ENCODE data around the gene SYCN.

Gene SYCN

DNA sequence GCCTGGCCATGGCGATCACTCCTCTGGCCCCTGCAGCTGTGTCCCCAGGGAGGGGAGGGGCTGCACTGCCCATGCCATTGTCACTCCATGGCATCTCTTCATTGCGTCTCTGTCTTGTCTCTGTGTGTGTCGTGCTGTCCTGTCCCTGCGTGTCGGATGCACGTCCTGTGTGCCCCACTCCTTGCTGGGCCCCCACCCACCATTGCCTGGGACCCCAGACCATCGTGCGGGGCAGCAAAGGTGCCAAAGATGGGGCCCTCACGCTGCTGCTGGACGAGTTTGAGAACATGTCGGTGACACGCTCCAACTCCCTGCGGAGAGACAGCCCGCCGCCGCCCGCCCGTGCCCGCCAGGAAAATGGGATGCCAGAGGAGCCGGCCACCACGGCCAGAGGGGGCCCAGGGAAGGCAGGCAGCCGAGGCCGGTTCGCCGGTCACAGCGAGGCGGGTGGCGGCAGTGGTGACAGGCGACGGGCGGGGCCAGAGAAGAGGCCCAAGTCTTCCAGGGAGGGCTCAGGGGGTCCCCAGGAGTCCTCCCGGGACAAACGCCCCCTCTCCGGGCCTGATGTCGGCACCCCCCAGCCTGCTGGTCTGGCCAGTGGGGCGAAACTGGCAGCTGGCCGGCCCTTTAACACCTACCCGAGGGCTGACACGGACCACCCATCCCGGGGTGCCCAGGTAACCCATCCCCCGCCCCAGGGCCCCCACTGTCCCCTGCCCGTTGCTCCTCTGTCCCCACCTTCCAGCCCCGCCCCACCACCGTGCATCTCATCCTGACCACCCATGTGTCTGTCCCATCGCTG lies 31.2 kb downstream of the SYCN start:
- no peak for DNase-seq (ENCODE audit: low read depth in 2 of 3, low spot score in 2 of 3)

DNA sequence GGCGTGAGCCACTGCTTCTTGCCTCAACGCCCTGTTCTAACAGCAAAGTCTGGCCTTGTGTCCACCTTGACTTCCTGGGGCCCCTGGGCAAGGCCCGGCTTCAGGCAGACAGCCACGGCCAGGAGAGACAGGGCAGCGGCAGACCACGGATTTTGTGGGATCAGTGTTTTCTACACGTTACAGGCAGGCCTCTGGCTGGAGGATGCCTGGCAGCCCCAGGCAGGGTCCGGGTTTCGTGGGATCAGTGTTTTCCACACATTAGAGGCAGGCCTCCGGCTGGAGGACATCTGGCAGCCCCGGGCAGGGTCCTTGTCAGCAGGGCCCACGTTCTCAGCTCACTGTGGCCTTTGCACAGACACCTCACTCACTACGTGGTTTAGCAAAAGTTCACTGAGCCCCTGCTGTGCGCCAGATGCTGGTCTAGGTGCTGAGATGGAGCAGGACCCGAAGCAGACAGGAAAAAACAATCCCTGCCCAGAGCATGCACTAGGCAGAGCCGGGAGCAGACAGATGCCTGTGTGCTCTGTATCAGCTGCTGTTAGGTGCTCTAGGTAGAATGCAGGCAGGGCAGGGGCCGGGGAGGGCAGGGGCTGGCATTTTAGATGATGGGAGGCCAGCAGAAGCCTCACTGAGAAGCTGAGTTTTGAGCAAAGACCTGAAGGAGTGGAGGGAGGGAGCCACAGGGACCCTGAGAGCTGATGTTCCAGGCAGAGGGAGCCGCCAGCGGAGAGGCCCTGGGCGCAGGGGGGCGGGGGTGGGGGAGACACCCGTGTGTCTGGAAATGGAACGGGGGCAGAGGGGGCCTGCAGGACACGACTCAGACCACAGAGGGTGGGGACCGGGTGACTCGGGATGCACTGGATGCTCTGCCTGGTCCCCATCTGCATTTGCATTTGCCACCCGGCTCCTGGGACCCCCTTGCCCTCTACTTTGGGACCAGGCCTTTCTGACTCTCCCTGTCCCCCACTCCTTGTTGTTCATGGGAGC lies 32.3 kb downstream of the SYCN start:
- no peak for DNase-seq (ENCODE audit: low read depth in 2 of 3, low spot score in 2 of 3)

DNA sequence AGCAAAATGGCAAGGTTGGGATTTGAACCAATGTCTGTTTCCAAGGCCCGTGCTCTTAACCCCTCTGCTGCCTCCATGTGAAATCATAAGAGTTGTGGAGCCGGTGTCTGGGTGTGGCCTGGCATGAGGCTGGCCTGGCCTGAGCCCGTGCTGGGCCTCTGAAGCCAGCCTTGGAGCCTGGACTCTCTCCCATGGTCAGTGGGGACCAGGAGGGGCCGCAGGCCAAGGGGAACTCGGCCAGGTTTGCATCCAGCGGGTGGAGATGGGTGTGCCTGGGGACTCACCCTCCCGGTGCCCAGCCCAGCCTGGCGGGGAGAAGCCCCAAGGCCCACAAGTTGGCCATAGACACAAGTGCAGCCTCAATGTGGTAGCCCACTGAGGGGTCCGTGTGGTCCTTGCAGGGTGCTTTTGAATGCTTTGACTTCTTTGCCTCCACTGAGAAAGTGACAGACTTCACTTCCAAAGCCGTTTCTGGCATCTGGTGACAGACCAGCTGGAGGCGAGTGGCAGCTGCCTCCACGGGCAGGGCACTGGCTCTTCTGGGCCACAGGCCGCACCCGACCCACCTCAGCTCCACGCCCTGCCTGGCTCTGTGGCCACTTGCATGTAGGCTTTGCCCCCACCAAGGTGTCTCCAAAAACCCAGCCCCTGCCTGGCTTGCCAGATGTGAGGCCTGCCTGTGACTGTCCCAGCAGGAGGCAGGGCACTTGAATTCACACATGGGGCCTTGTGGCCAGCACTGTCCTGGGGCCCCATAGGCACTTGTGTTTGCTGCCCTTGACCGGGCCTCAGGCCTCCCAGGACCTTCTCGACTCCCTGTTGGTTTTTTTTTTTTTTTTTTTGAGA lies 33.5 kb downstream of the SYCN start:
- no peak for DNase-seq (ENCODE audit: low read depth in 2 of 3, low spot score in 2 of 3)

DNA sequence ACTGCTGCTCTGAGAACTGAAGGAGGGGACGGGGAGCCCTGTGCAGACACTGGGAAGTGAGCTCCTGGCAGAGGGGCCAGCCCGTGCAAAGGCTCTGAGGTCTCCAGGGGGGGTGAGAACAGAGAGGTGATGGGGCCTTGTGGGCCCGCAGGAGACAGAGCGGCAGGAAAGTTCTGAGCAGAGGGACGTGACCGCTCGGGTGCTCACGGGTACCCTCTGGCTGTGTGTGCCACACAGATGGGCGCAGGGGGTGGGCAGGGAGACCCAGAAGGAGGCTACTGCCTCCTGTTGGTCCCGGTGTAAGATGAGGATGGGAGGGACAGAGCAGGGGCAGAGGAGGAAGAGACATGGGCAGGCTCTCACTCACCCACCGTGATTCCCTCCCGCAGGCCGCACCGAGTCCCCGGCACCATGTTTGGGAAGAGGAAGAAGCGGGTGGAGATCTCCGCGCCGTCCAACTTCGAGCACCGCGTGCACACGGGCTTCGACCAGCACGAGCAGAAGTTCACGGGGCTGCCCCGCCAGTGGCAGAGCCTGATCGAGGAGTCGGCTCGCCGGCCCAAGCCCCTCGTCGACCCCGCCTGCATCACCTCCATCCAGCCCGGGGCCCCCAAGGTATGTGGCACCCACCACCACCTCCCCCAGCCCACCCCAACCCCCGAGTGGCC lies 34.8 kb downstream of the SYCN start:
- DNase-seq (ENCODE audit: low read depth in 2 of 3, low spot score in 2 of 3), result no peak

DNA sequence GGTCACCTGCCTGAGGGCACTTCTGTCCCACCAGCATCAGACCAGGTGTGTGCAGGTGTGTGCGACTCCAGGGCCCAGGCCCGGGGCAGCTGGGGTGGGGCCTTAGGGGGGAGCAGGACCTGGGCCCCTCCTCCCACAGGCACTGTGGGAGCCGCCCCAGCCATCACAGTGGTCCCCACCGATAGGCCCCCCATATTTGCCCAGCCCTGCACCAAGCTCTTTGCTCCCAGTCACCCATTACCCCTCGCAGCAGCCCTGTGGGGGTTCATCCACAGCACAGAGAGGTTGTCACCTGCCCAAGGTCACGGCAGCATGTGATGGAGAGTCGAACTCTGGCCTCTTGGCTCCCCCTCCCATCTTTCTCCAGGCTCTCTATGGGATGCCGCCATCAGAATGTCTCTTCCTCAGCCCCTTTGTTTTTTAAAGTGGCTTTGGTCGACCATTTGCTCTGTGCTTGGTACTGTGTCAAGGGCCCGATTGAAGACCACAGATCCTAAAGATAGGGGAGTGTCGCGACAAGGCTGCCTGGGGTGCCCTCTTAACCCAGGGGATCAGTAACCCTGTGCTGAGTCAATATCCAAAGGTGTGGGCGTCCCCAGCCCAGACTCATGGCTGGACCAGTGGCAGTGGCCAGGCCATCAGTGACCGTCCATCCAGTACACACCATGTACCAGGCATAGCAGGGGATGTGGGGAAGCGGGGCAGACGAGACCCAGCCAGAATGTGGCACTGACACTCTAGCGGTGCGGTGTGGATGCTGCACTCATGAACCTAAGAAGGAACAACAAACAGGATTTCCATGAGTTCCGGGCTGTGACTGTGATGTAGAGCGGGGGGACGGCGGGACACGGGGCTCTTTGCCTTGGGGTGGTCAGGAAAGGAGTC lies 35.6 kb downstream of the SYCN start:
- DNase-seq (ENCODE audit: low read depth in 2 of 3, low spot score in 2 of 3), result no peak

DNA sequence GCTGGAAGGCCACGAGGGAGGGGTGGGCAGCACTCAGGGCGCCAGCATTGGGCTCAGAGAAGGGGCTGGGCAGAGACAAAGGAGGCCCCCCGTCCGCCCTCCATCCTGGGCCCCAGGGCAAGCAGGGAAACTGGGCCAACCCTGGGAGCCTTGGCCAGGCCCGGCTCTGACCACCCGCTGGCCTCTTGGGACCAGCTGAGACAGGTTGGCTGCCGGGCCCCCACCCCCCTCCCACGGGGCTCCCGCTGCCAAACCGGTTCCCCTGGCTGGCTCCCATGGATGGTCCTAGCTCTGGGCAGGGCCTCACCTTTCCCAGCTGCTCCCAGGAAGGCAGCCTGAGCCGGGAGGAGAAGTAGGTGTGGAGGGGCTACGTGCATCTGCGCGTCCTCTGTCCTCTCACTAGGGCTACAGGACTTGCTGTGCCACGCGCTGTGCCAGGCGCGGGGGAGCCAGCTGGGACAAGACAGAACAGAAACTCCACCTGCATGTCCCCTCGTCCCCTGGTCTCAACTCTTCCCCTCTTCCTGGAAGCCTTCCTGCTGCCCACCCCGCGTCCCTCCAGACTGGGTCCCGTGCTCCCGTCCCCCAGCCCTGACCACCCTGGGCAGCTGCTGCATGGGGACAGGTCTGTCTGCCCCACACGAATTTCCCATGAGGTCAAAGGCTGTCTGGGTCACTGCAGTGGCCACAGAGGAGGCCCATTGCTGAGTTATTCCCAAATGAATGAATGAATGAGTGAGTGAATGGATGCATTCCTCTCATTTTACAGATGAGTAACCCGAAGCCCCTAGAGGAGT lies 36.4 kb downstream of the SYCN start:
- DNase-seq (ENCODE audit: low read depth in 2 of 3, low spot score in 2 of 3), result no peak

DNA sequence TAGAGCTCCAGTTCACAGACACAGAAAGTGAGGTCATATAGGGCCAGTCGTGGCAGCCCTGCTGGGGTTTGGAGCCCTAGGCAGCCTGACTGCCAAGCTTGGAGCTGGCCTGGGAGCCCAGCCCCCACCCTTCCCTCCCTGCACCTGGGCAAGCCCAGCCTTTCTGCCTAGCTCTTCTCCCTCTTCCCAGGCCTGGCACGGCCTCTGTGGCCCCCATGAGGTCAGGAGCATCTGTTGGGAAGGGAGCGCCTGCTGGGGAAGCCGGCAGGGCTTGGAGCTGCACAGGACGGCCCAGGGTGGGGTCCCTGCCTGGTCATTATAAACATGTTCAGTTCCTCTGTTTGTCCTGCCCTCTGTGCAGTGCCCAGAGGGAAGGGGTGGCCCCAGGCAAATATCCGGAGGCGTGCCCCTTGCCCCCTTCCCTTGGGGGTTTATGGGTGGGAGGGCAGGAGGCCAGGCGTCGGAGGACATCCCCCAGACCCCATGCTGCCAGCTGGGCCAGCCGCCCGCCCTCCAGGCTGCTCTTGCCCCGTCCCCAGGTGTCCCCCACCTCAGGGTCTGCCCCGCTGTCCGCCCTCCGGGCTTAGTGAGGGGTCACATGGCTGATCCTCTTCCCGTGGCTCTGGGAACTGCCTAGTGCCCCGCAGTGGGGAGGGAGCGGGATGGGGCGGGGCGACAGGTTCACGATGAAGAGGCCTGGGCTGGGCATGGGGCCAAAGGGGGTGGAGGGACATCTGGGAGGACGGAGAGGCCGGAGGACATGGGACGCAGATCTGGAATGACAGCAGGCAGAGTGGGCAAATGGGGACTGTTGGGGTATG lies 37.3 kb downstream of the SYCN start:
- no peak for DNase-seq (ENCODE audit: low read depth in 2 of 3, low spot score in 2 of 3)

DNA sequence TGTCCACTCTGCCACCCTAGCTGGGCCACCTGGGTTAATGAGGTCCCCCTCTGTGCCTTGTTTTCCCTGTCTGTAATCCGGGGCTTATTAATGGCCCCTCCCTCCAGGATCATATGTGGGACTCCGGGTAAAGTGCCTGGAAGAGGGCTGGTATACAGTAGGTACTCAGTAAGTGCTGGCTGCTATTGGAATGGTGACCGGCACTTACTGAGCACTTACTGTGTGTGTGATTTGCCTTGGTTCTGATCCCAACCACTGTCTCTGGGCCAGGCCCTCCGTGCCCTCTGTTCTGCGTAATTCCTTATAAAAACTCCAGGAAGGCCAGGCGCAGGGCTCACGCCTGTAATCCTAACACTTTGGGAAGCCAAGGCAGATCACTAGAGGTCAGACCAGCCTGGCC lies 38.2 kb downstream of the SYCN start:
- no peak for DNase-seq (ENCODE audit: low read depth in 2 of 3, low spot score in 2 of 3)

DNA sequence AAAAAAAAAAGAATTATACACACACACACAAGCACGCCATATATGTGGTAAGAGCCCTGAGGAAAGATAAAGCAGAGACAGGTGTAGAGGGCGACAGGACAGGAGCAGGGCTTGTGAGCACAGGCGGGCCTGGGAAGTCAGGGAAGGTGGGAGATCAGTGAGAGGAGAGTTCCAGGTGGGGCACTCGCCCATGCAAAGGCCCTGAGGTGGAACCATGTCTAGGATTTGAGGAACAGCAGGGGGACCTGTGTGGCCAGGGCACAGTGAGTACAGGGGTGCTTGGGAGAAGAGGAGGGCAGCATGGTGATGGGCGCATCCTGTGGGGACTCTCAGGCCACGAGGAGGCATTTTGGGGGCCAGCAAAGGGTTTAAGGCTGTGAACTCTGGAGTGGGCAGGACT lies 39.8 kb downstream of the SYCN start:
- DNase-seq (ENCODE audit: low read depth in 2 of 3, low spot score in 2 of 3), result no peak

DNA sequence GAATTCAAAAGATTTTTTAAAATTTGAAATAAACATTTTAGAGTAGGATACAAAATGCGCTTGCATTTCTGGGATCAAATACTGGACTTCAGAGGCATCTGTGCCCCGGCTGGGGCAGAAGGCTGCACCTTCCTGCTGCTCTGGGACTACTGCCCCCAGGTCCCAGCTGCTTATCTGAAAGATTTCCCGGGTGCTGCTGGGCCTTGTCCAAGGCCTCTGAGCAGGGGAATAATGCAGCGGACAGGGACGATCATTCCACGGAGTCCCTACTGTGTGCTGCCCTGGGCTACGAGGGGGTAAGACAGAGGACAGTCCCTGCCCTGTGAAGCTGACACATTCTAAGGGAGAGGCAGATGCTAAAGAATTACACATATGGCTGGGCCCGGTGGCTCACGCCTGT lies 40.4 kb downstream of the SYCN start:
- no peak for DNase-seq (ENCODE audit: low read depth in 2 of 3, low spot score in 2 of 3)

DNA sequence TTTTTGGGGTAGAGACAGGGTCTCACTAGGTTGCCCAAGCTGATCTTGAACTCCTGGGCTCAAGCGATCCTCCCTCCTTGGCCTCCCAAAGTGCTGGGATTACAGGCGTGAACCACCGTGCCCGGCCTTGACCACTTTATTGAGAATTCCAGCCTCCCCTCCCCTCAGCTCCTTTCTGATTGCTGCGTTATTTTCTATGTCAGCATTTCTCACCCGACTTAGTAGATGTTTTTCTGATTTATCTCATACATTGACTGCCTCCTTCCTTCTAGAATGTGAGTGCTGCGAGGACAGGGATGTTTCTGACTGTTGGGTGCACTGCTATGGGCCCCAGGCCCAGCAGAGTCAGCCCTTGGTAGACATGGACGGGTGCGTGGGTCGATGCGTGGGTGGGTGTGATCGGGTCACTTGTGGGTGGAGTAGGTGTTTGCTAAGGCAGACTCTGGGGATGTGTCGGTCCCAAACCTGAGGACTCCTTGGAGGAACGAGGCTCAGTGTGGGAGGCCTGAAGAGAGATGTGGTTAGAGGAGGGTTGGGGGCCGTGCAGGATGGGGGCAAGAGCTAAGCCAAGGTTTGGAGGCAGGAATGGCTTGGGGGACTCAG lies 41.5 kb downstream of the SYCN start:
- no peak for DNase-seq (ENCODE audit: low read depth in 2 of 3, low spot score in 2 of 3)

DNA sequence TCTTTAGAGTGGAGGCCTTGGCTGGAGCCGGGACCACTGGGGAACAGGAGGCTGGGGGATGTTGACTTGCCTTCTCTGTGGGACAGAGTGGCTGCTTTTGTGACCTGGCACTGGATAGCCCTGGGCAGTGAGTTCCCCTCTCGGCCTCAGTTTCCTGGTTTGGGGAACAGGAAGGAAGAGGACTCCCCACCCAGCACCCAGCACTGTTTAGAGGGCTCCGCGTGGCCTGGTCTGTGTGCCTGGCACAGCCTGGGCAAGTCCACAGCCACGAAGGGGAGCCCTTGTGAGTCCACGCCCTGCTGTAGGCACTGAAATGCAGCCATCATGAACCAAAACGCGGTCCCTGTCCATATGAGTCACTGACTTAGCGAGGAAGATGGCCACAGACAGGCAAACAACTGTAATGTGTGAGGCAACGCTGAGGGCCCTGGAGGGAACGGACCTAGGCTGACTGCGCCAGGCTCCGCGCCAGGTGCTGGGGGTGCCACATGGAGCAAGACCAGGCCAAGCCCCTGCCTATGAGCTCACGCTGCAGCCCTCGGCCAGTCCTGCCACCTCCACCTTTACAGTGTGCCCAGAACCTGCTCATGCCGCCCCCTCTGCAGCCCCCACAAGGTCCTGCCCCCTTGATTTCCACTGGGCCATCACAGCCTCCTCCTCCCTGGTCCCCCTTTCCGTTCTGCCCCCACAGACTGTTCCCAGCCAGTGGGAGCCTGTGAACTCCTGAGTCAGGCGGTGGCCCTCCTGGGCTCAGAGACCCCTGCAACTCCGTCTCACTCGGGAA lies 43.0 kb downstream of the SYCN start:
- no peak for DNase-seq (ENCODE audit: low read depth in 2 of 3, low spot score in 2 of 3)

DNA sequence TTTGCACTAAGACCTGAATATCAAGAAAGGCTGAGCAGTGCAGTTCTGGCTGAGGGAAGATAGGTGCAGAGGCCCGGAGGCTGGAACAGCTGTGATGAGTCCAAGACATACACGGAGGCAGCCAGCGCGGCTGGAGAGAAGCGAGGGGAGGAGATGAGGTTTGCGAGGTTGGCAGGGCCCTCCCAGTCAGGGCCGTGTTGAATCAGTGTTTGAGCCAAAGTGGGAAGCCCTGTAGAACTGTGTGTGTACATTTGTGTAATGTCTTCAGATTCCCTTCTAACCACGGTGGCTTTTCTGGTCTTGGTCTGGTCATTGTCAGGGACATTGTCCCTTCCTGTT lies 43.6 kb downstream of the SYCN start:
- no peak for DNase-seq (ENCODE audit: low read depth in 2 of 3, low spot score in 2 of 3)

DNA sequence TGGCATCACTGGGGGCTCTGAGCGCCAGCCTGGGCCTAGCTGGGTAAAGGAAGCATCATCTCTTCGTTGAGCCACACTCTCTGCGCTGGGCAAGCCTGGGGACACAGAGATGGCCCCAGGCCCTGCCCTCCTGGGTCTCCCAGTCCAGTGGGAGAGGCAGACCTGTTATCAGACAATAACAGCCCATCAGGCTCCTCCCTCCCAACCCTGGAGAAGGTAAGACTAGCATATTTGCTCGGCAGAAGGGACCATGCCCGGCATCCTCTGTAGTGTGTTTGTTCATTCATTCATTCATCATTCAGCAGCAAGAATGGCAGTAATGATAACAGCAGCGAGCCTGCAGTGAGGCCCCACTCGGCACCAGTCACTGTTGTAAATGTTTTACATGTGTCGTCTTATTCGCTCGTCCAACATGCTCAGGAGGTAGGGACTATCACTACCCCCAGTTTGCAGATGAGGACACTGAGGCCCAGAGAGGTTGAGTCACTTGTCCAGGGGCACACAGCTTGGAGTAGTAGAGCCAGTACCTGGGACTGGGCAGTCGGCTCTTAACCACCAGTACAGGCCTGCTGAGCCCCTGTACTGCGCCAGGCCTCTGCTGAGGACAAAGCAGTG lies 45.3 kb downstream of the SYCN start:
- DNase-seq (ENCODE audit: low read depth in 2 of 3, low spot score in 2 of 3), result no peak

DNA sequence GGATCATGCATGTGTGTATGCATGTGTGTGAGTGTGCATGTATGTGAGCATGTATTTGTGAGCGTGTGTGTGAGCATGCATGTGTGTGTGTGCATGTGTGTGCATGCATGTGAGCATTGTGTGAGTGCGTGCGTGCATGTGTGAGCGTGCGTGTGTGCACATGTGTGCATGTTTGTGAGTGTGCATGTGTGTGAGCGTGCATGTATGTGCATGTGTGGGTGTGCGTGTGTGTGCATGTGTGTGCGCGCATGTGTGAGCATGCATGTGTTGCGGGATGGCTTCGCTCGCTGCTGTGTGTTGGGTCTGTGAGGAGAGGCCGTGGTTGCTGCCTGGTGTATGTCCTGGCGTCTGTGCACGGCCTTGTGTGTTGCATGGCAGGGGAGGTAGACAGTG lies 46.1 kb downstream of the SYCN start:
- no peak for DNase-seq (ENCODE audit: low read depth in 2 of 3, low spot score in 2 of 3)

DNA sequence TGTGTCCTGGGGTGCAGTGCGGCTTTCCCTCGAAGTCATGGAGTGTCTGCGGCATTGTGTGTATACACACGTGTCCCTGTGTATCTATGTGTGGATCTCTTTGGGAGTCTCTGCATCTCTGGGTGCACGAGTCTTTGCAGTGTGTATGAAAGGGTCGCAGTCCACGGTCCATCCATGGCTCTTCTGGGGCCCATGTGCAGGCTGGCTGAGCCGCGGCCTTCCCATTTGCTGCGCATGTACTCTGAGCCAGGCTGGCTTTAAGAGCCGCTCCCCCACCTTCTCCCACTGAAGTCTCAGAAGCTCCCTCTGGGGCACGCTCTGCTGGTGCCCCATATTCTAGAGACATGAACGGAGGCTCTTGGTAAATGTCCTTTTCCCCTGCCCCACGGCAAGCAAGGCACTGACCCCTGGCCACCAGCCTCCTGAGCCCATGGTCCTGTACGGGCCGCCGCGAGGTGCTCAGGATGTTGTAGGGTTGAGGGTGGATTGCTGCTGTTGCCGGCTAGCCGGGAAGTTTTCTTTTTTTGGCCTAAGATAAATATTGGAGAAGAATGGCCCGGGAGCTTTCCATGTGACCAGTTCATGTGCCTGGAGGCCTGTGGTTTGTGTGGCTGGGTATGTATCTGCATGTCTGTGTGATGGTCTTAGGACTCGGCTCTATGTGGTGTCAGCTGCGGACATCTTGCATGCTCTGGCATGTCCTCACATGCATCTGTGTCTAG lies 46.6 kb downstream of the SYCN start:
- DNase-seq (ENCODE audit: low read depth in 2 of 3, low spot score in 2 of 3), result no peak
